Endothelial cell of hepatic sinusoid (primary cell): Measurements from ENCODE around the gene BZW2.
"Not testable (repeated sequence)": the region's sequence is repeated elsewhere in the genome, so short reads cannot be mapped to it uniquely, and the experiment has no call there.

Experiments
- in situ Hi-C: cut with HindIII; loops from 2 replicates; pipeline ENCODE4 v1.10.0; 2017; ENCODE audit warnings: low sequenced_read_pairs

BZW2 gene

DNA sequence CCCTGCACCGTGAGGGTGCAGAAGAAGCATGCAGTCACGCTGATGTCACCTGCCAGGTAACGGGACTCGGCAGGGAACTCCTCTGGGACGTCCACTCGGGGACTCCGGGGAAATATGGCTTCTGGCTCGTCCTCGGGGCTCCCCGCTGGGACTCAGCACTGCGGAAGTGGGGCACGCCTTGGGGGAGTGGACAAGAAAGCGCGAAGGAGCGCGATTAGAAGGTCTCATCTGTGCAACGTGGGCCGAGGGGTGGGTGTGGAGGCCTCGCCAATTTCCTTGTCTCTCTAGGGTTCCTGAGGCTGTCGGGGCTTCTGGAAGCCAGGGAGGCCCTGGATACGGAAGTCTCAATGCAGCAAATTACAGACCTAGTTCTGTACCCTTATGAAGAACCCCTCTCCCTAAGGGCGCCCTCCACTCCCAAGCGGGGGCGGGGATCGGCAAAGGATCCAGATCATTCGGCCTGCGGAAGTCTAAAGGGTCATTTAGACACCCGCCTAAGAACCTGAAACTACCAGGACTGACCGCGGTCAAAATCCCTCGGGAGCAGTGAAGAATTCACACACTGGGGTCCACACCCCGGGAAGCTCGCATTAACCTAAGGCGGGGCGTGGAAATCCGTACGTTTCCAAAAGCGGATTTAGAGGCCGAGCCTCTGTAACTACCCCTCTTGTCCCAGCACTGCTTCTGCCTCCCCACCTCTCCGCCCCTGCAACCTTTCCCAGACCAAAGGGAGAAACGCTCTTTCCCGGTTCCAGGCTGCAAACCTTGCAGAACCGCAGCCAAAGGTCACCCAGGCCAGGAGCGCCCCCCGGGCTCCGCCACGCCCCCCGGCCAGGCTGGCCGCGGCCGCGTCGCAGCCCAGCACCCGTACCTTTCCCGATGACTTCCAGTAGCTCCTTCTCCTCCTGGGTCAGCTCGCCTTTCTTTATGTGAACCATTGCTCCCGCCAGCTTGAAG, 1.1 kb upstream of the BZW2 start:
- in situ Hi-C loops = no loop called here

GRCh38 chr7:16646472-16647072, 591 bp downstream of the BZW2 start:
- in situ Hi-C loops = no loop called here

GRCh38 chr7:16647435-16647960, 1.5 kb downstream of the BZW2 start:
- in situ Hi-C loops = no loop called here

GRCh38 chr7:16648551-16648950, 2.6 kb downstream of the BZW2 start:
- in situ Hi-C loops = no loop called here

DNA sequence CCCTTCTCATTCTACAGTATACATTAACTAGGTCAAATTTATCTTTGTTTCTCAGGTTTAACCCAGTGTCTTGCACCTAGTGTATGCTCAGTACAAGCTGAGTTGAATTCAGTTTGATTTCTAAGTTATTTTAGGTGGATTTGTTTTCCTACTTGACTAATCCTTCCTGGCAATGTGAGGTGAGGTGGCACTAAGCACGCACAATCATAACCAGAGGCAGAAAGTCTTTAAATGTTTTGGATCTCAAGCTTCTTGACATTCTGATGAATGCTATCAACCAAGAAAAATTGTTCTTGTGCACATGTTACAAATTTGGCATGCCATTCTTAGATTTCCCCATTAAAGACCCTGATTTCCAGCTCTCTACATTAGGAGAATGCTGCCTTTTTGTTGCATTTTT, 3.2 kb downstream of the BZW2 start:
- in situ Hi-C loops = no loop called here

GRCh38 chr7:16650266-16650665, 4.3 kb downstream of the BZW2 start:
- in situ Hi-C loops = no loop called here

DNA sequence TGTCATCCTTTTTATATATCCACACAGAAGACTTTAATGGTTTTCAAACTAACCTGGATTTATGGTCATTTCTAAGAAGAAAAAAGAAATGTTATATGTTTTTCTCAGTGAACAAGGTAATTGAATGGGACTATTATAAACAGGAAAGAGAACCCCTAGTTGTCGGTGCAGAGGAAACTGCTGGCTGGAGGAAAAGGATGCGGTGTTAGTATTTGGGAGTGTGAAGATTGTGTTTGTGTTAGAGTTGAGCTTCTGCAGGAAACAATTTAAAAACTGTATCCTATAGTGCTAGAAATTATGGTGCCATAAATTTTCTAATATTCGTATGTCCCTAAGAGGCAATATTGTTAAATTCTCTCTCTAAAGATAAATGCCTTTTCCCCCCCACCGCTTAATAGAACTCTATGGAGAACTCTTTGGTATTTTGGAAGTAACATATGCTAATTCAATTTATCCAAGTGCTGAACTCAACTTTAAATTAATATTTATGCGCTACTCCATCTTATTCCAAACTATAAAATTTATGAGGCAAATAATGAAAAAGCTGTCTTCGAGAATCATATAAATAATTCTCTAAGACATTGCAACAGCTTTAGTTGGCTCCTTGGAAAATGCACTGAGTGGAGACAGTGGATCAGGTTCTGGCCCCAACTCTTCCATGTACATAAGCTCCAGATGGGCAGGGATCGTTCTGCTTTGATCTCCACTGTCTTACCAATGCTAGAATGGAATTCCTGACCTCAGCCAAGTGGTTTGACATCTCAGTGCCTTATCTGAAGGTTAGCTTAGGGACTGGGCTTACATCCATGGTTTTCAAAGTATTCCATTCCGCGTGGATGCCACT, 5.6 kb downstream of the BZW2 start:
- in situ Hi-C loops = no loop called here

GRCh38 chr7:16652240-16652583, 6.2 kb downstream of the BZW2 start:
- in situ Hi-C loops = no loop called here

- in situ Hi-C loops = no loop called here
These were observed 6.9 kb downstream of the BZW2 start for GRCh38 chr7:16652888-16653287.

DNA sequence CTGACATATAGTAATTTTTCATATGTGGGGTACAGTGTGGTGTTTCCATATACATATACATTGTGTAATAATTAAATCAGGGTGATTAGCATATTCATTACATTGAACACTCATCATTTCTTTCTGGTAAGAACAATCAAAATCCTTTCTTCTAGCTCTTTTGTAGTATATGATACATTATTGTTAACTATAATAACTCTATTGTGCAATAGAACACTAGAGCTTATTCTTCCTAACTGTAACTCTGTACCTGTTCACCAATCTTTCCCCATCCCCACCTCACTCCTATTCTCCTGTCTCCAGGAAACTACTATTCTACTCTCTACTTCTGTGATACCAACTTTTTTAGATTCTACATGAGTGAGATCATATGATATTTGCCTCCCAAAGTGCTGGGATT, 9.4 kb downstream of the BZW2 start:
- in situ Hi-C loops = no loop called here

GRCh38 chr7:16656141-16656540, 10.2 kb downstream of the BZW2 start:
- in situ Hi-C loops = no loop called here

DNA sequence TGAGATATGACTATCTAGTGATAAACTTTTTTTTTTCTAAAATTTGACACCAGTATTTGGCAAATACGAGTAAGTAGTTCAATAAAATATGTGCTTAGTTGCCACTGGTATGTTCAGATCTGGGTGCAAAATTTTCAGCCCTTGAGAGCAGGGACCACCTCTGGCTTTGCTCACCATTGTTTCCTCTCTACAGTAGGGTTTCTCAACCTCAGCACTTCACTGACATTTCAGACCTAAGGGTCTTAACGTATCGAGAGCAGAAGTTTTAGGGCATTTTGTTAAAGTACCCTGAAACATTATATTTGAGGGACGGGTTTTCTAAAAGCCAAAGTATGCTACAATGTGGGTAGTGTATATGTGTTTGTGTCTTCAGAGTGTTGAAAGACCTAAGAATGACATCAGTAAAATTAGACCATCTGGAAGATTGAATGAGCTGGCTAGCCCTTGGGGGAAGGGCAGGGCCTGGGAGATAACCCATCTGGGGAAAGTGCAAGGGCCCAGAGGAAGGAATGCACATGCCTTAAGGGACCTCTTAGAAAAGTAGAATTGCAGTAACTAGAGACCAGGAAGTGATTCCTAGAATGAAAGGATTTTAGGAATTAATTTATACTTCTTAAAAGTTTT, 11.8 kb downstream of the BZW2 start:
- in situ Hi-C loops = no loop called here

- in situ Hi-C loops = not testable (repeated sequence)
These were observed 14.0 kb downstream of the BZW2 start for GRCh38 chr7:16659854-16660497.

DNA sequence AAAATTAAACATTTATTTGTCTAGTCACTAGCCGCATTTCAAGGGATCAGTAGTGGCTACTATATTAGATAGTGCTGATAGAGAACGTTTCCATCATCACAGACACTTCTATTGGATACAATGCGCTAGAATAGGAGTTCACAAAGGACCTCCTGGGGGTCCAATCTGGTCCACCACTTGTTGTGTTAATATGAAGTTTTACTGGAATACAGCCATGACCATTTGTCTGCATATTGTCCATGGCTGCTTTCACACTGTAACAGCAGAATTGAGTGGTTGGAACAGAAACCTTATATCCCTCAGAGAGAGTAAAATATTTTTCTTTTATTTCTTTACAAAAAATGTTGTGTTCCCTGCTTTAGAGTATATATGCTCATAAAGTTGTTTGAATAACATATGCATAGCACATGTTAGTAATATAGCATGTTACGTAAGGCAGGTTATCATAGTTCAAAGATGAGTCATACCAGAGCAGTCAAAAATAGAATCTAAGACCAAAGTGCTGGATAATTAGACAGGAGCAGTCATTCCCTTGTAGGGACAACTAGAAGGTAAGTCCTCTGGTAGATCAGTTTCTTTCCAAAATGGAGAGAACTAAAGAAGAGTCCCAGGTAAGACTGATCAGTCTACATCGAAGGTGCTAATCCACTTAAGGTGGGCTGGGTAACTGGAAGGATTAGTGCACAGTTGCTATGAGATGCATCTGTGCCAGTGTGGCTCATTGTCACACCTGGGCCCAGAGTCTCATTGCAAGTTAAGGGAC, 14.9 kb downstream of the BZW2 start:
- in situ Hi-C loops = no loop called here

DNA sequence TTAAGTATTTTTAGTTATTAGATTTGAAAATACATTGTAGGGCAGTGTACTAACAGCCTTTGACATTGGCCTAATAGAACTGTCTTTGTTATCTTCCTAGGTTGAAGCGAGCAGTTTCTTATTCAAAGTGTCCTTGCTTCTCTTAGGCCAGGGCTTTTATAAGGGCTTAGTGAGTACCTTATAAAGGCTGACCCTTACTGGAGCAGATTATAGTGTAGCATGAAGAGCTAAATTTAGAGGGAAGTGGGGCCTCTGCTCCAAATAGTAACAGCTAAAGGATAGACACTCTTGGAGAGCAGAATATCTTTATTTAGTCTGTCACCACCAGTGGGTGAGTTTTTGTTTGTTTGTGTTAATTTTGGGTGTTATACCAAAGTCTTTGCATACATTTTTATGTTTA, 15.9 kb downstream of the BZW2 start:
- in situ Hi-C loops = no loop called here

GRCh38 chr7:16667355-16667754, 21.4 kb downstream of the BZW2 start:
- in situ Hi-C loops = no loop called here

GRCh38 chr7:16668049-16668858, 22.3 kb downstream of the BZW2 start:
- in situ Hi-C loops = no loop called here

GRCh38 chr7:16668978-16669377, 23.0 kb downstream of the BZW2 start:
- in situ Hi-C loops = no loop called here

DNA sequence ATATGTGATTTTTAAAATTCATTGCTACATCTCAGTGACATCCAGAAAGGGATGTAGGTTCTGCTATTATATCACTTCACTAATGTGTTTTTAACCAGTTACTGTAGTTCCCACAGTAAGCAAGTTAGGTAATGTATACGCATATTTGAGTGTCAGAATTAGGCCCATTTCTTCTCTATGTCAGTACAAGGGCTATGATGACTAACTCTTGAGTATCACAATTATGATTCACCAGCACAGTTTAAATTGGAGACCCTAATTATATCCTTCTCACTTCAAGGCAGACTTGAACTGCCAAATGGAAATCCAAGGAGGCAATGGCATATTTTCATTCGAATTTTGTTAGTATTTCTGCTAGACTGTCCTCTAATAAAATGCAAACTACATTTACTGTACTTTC, 23.6 kb downstream of the BZW2 start:
- in situ Hi-C loops = no loop called here
